Heart left ventricle (tissue), 13 donors: ENCODE data around the gene CCM2.

ENCODE experiments used
- POLR2A ChIP-seq, 2 donors: fragments of 450-650 bp; IDR thresholded peaks; one replicate each; pipeline ENCODE4 v1.6.1; 2017; ENCODE audit warnings: antibody characterized with exemption in 2 of 2, mild to moderate bottlenecking in 2 of 2, moderate library complexity in 2 of 2
- TF ChIP-seq, protein P1 (sequence below), 12 donors: fragments of 200-600 bp; sonication (generic) in 4 of 12; IDR thresholded peaks; one replicate each; pipeline versions ENCODE4 v1.5.0 to v1.8.0; 2018 to 2022; ENCODE audit warnings: antibody characterized with exemption in 12 of 12, mild to moderate bottlenecking in 5 of 12
- donor health status: ischemic (EF 13 %, LVEDD 7.1; RV severe dilation, severe dysfunction).
- donor health status: DM: no; HTN: yes; CAD: no.
- donor health status: DM: no; HTN: no; CAD: no.
- donor health status: ischemic (EF 25% LVEDD 6.9; RV normal size, moderate dysfunction).
- donor health status: ischemic (EF 25% LVEDD 5.7; RV mildly dilated, moderate dysfunction).
- donor health status: ischemic (EF 35%, LVEDD 5.7; RV mildly dilated, moderate dysfunction).
- donor health status: nonischemic (EF 11% LVEDD 7.7; RV severe dilation, severe dysfunction).
- donor health status: DM: yes; HTN: yes; CAD: no.
- donor health status: PGD.
- donor health status: ischemic (EF 29% LVEDD 5.4; RV normal size, mild dysfunction).
- donor health status: nonischemic (EF 23%, LVEDD 6.1; RV moderate dilation, normal function).

GRCh38 chr7:45048748-45049147, 48.7 kb downstream of the CCM2 start:
- TF ChIP-seq, protein P1, sequence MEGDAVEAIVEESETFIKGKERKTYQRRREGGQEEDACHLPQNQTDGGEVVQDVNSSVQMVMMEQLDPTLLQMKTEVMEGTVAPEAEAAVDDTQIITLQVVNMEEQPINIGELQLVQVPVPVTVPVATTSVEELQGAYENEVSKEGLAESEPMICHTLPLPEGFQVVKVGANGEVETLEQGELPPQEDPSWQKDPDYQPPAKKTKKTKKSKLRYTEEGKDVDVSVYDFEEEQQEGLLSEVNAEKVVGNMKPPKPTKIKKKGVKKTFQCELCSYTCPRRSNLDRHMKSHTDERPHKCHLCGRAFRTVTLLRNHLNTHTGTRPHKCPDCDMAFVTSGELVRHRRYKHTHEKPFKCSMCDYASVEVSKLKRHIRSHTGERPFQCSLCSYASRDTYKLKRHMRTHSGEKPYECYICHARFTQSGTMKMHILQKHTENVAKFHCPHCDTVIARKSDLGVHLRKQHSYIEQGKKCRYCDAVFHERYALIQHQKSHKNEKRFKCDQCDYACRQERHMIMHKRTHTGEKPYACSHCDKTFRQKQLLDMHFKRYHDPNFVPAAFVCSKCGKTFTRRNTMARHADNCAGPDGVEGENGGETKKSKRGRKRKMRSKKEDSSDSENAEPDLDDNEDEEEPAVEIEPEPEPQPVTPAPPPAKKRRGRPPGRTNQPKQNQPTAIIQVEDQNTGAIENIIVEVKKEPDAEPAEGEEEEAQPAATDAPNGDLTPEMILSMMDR (IDR thresholded peaks at IDR 0.05), result no peak
- no peak for TF ChIP-seq POLR2A (IDR thresholded peaks at IDR 0.05)
